Measurements from ENCODE around the gene ERN1.

GRCh38 chr17:64128787-64129514 lies 993 bp downstream of the ERN1 start:
- TF ChIP-seq, protein P1, sequence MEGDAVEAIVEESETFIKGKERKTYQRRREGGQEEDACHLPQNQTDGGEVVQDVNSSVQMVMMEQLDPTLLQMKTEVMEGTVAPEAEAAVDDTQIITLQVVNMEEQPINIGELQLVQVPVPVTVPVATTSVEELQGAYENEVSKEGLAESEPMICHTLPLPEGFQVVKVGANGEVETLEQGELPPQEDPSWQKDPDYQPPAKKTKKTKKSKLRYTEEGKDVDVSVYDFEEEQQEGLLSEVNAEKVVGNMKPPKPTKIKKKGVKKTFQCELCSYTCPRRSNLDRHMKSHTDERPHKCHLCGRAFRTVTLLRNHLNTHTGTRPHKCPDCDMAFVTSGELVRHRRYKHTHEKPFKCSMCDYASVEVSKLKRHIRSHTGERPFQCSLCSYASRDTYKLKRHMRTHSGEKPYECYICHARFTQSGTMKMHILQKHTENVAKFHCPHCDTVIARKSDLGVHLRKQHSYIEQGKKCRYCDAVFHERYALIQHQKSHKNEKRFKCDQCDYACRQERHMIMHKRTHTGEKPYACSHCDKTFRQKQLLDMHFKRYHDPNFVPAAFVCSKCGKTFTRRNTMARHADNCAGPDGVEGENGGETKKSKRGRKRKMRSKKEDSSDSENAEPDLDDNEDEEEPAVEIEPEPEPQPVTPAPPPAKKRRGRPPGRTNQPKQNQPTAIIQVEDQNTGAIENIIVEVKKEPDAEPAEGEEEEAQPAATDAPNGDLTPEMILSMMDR (conservative IDR thresholded peaks at IDR 0.05; ENCODE audit: low read depth, low read length) = no peak
- TF ChIP-seq EZH2 (IDR thresholded peaks at IDR 0.05; ENCODE audit: borderline replicate concordance, low read depth, low read length, poor library complexity, severe bottlenecking) = no peak
